ENCODE results near the gene PIGS.
"Not testable (repeated sequence)": the region's sequence is repeated elsewhere in the genome, so short reads cannot be mapped to it uniquely, and the experiment has no call there.

Gene PIGS

DNA sequence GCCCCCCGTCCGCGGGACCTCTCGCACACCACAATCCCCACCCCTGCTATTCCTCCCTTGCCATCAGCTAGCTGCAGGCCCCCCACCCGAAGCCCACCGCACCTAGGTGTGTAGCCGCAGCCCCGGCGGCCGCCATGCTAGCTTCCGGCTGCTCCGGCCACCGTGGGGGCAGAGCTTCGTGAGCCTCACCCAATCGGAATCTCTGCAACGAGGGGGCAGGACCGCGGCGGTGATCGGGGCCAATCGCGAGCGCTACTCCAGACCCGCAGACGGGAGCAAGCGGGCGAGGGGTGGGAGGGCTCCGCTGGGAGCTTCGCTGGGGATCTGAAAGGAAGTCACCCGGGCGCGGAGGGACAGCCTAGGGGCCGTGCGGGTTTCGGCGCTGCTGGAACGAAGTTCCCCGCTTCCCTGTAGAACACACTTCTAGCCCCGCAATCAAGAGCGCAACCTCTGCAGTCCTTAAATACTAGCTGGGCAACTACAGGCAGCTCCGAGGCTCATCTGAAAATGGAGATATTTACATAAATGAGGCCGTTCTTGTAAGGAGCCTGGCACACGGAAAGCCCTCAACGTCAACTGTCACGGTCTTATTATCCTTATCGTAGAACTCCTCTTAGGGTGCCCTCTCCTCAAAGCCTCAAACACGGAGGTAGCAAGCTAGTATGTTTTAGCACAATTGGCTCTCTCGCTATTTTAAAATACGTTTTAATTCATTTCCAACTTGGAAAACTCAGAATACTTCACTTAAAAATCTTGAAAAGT is at the start of gene PIGS:
TSS of gene PIGS (minus strand) at position 164 of the 762 bp plus-strand sequence. CDS start at position 136, 28 bp downstream.
- DNase-seq: peak; percentile 91

DNA sequence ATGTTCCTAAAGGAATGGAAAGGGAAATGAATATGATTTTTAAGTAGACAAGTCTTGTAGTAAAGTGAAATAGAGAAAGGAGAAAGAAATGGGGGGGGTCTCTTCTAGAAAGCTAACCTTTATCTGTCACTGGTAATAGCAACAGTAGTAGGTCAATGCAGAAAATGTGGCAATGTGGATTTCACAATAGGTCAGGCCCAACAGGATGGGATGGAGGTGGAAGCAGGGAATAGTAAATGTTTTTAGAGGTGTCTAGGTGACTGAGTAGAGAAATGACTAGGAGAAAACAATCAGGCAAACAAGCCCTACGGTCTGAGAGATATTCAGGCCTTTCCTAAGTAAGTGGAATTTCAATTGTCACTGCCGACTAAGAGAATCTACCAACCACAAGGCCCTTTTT is 48.7 kb upstream of the PIGS start:
- no peak for DNase-seq

DNA sequence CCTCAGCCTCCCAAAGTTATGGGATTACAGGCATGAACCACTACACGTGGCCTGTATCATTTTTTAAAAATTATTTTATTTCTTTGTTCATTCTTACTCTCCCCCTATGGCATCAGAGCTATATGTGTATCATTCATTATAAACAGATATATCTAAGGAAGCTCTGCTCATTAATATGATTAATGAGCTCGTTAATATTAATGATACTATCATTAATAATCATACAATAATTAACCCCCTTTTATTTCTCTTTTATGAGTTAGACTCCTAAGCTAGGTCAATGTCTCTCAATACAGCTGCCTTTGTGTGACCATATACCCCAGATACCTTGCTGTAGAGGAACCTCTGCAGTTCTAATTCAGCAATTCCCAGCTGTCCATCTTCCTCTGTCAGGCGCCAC is 47.1 kb upstream of the PIGS start:
- DNase-seq: no peak

DNA sequence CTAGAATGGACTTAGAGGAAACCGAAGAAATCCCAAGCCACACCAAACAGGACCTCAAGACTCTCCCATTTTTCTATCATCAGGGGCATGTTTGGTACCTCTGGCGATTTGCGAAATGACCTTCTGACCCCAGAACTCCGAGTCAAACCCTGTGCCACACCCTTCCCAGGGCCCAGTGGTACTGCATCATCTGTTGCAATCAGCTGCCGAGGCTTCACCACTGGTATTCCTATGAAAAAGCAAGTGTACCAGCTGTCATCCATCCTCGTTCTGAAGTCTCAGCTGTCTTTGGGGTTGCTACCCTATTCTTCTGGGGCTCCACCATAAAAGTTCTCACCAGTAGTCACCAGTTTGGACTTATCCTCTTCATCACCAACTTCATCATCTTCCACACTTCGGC is 45.0 kb upstream of the PIGS start:
- DNase-seq: no peak

DNA sequence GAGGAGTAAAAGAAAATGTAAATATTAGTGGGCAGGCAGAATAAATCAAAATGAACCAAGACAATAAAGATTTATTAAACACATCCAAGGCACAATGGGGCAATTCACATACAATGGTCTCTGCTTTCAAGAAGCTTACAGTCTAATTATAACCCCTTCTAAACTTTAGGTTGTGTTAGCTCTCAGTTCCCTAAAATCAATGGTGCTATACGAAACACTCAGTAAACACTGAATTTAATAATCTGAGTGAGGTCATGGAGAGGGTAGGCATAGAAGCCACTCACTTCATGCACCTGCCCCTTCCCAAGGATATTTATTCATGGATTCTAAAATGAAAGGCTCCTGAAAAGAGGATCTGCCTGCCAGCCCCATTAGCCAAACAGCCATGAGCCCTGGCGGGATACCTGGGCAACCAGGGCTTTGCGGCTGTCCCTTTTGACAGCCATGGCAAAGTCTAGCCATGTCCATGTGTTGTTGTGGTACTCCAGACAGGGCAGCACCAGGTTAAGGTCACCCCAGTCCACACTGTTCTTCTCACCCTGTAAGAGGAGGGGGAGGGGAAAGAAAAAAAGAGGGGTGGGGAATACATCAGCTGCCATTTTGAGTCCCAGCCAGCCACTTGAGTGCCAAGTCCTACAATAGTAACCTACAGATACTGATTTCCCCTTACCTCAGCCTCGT is 44.1 kb upstream of the PIGS start:
- DNase-seq: no peak

DNA sequence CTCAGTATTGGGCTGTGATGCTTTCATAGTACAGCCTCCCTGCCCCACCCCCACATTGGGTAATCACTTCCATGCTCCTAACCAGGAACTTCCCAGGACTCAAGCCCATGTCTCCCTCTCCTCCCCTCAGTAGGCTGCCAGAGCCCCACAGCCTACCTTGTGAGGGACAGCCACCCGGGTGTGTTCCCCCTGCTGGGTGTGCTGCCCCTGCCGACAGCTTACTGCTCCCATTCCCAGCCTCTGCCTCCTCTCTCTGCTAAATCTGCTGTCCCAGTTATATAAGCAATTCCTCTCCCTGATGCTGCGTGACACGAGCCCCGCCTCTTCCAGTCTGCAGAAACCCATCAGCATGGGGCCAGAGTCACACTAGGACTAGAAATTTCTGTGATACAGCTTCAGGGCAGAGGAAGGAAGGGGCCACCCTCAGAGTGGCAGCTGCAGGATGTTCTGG is 42.6 kb upstream of the PIGS start, which contains the start of gene RSKR:
TSS of gene RSKR (minus strand) at position 255 of the 451 bp plus-strand sequence. CDS start at position 231, 24 bp downstream.
- DNase-seq: no peak

DNA sequence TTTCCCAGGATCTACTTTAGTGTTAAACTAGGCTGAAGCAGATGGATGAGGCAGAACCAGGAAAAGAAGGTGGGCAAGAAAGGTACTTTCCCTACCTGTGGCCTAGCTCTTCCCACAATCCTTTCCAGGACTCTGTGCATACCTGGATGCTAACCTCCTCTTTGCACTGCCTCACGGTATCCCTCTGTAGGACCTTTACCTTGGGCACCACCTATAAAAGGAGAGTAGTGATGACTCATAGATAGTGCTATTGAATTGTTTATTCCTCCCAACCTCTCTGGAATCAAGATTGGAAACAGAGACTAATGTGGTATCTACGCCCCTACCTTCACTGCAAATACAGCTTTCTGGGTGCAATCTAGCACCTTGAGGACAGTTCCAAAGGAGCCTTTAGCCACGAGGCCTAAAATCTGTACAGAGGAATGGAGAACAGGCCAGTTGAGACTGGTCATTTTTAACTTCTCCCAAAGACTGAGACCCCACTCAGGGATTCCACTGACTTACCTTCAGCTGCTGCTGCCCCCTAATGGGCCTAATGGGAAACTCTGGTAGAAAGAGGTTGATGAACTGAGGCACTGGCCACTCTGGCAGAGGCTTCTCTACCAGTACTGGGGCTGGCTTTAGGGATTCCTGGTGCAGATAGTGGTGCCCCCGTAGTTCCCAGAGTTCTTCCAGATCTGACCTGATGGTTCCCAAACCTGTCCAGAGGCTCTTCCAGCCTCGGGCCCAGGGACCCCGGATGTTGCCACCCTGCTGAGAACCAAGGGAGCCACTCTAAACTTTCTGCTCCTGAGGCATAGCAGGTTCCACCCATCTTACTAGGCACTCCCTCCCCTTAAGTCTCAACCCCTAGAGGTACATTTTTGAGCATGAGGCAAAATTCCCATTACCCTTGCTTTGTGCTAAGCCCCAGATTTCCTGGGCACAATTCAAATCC is 41.9 kb upstream of the PIGS start:
- no peak for DNase-seq

DNA sequence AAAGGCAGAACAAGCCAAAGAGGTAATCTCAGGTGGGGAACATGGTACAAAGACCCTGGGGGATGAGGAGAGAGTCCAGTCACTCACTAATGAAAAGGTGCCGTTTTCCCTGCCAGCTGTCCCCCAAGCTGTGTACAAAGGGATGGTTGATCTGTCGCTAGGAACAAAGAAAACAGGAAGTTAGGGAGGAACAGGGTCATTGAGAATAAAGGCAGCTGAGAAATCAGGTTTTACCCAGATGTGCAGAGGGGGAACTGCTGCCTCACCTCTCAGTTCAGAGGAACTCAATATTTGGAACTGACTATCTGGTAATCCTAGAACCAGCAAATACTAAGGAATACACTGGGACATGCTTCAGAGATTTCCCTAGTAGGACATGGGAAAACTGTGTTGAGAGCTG is 41.2 kb upstream of the PIGS start:
- DNase-seq: peak; percentile 18

DNA sequence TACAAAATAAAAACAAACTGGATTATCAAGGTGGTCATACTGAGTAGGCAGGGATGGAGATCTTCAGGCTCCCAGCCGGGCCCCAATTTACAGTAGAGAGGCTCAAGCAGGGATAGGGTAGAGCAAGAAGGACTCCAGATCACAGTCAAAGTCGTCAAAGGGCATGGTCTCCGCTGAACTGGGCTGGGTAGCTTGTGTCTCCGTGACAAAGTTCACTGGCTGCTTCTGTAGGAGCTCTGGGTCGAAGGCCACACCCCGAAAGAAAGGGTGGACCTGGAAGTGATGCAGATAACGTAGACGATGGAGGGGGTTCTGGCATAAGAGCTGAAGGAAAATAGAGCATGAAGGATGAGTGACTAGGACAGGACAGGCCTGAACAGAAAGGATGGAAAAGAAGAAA is 39.1 kb upstream of the PIGS start:
- DNase-seq: no peak

DNA sequence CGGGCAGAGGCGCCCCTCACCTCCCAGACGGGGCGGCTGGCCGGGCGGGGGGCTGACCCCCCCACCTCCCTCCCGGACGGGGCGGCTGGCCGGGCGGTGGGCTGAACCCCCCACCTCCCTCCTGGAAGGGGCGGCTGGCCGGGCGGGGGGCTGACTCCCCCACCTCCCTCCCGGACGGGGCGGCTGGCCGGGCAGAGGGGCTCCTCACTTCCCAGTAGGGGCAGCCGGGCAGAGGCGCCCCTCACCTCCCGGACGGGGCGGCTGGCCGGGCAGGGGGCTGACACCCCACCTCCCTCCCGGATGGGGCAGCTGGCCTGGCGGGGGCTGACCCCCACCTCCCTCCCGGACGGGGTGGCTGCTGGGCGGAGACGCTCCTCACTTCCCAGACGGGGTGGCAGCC is 32.7 kb upstream of the PIGS start:
- not testable (repeated sequence) for DNase-seq

DNA sequence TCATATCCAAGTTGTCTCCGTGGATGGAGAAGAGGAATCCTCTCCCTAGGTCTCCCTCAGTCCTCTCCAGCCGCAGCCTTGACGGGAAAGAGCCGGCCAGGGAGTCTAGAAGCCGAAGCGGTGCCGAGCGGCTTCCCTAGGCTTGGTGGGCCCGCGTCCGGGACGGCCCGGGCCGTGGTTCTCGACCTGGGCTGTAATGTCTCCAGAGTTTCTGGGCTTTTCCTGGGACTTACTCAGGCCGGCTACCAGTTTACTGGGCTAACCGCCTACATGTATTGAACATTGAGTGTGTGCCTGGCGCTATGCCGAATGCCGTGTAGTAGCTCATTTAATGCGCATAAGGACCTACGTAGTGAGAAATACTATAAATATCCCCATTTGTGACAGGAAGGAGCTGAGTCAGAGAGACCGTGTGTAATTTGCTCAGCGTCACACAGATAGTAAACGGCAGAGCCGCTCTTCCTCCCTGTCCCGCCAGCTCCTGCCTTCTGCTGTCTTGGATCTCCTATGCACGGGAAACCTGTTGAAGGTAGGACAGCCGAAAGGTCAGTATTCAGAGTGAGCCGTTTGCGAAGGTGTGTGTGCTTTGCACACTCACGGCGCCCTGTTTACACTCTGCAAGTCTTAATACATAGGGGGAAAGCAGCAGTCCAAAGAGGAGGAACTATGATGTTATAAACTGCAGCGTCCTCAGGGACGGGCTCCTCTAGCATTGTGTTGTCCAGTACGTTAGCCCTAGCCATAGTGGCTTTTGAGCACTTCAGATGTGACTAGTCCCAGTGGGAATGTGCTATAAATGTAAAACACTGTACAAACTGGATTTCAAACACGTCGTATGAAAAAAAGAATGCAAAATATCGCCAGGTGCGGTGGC is 28.2 kb upstream of the PIGS start:
- peak; percentile 65 for DNase-seq

DNA sequence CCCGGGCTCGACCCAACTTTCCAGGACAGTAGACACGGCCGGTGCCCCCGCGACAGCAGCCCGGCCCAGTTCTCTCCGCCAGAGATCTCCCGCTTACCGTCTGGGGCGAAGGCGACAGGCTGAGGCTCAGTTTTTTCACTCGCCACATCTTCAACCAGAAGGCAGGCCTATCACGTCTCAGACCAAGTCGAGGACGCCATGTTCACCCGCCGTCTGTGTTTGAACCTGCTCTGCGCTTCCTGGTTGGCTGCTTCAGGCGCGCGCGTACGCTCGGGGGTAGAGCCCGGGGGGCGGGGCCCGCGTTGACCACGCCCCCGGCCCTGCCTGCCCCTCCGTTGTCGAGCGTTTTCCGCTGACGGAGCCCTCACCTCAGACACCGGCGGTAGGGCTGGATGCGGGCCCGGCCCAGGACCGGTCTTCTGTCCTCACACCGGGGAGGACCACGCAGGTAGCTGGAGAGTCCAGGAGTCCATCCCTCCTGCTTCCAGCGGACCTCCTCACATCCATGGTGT is 27.5 kb upstream of the PIGS start, which contains the start of gene SPAG5:
TSS of gene SPAG5 (minus strand) at position 227 of the 512 bp plus-strand sequence. CDS start at position 148, 79 bp downstream.
- peak; percentile 94 for DNase-seq

DNA sequence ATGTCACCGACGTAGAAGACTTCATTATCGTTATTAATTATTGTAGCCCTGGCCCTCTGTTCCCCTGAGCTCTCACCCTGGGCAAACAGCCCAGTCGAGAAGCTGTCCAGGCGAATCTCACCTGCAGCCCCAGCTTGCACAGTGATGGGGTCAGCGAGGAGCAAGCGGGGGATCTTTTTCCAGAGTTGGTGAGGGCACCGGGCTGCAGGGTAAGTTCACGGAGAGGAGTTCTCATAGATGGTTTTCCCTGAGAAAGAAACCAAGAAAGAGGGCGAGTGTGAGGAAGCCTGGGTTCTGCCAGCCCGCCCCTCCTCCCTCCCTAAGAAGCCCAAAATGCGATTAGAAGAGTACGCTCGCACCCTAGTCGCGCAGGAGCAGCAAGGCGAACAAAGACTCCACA is 27.1 kb upstream of the PIGS start:
- DNase-seq: no peak

DNA sequence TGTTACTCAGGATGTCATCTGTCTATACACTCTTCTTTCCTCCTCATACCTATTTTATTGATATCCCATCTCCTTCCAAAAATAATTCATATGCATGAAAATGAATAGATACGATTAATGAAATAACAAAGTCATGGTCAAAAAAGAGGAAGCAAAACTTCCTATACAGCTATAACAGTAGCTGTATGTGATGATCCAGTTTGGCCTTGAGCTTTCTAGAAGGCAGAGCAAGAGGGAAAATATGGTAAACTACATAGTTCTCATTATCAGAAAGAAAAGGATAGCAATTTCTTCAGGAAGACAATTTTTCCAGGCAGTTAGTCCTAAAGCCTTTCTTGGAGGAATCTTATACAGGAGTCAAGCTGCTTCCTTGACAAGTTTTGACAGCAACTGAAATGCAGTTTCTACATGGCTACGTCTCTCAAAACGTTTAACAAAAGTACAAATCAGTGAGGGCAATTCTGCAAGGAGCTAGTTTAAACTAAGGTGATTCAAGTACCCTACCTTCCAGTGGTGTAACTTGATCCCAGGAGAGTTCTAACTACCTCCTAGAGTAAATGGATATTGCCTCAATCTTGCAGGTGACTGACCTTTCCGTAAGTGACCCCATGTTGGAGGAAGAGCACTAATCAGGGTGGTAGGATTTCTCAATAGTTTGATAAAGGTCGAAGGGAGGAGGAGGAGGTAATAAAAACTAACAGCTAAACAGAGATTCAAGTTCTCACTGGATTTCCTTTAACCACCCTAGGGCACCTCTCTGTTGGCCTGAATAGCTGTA is 26.5 kb upstream of the PIGS start:
- no peak for DNase-seq

DNA sequence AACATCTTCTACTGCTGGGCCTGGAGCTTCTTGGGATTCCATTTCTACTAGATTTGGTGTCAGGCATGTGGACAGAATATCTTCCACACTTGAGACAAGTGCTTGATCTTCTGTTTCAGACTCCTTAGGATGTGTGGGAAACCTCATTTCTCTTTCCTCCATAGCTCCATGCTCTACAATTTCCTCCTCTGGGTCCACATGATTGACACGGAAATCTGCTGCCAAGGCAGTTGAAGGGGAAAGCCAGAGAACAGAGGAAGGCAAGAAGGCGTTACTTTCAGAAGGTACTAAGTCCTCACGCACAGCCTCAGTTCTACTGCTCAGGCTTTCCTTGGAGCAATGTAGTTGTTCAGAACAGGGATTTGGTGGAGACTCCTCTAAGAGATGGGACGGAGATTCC is 20.9 kb upstream of the PIGS start:
- DNase-seq: no peak

DNA sequence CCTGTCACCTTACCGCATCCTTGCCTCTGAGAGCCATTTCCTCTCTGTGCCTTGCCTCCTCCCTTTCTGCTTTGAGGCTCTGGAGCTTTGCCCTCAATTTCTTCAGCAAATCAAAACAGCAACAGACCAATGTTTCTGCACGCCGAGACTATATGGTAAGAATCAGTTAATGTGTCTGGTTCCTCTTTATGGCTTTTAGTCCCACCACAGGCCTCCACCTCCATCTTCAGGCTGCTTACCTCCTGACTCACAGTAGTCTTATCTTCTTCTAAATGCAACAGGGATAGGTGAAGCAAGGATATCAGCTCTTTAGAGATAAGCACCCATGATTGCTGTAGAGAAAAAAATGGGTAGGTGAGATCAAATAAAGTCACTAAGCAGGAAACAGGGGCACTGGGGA is 14.5 kb upstream of the PIGS start:
- no peak for DNase-seq

DNA sequence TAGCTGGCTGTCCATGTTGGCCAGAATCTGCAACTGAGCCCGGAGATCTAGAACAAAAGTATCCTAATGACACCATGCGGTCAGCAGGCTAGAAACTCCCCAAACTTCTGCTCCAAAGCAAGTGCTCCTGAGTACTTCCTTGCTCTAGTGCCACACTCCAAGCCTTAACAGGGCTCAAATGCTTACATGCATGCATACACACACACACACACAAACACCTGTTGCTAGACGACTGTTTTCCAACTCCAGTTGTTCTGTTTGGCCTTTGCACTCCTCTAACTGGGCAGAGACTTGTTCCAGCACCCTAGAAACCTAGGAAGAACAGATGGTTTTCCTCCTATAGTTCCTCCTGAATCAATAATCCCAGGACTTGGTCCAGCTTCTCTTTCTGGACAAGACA is 13.1 kb upstream of the PIGS start:
- DNase-seq: no peak

DNA sequence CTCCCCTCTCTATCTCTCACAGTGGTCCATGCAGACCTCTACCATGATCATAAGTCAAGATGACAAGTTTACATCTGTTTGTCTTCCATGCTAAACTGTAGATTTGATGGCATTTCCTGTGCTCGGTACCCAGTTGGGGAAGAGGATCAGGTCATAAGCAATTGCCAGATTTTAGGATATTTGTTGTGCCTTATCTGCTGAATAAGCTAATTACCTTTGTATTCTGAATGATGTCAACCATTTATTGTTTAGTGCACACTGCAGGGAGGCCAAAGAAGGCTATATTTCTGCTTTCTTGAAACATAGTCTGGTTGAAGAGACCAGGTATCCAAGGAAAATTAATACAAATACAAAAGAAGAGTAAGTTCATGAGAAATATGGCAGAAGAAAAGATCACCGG is 11.2 kb upstream of the PIGS start:
- DNase-seq: no peak

DNA sequence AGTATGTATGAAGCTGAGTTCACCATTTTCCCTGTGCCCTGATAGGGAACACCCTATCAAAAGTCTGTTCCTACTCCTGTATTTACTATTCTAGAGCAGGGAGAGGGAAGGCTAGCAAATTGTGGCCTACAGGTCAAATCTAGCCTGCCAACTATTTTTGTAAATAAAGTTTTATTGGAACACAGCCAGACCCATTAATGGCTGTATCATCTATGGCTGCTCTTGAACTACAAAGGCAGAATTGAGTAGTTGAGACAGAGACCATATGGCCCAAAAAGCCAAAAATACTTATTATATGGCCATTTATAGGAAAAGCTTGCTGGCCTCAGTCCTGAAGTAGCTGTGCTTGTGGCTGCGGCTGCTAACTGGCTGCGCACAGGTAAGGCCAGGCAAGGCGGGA is 9.6 kb upstream of the PIGS start:
- no peak for DNase-seq

DNA sequence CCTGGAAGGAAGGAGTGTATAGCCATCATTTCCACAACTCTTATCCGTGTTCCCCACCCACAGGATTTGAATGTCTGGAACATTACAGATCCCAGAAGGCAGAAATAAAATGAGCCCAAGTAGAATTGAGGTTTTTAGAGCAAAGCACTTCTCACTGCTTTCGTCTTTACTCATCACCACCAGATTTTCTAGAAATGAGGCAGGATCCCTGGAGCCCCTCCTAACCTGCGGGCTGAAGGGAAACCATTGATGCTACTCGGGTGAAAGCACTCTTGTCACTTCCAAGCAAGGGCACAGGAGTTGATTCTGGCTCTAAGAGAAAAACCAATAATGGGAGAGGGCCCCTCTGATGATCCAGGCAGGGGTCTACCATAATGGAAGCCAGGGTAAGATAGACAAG is 8.2 kb upstream of the PIGS start:
- DNase-seq: no peak
